Measurements from ENCODE around the gene OR2A5.
"Not testable (repeated sequence)": the region's sequence is repeated elsewhere in the genome, so short reads cannot be mapped to it uniquely, and the experiment has no call there.

Gene OR2A5

GRCh38 chr7:144048648-144049047, at the start of gene OR2A5:
Gene OR2A5, plus strand, starts transcription at chr7:144048948. Its CDS starts 1,454 bp downstream, at chr7:144050402.
- TF ChIP-seq, protein P1, sequence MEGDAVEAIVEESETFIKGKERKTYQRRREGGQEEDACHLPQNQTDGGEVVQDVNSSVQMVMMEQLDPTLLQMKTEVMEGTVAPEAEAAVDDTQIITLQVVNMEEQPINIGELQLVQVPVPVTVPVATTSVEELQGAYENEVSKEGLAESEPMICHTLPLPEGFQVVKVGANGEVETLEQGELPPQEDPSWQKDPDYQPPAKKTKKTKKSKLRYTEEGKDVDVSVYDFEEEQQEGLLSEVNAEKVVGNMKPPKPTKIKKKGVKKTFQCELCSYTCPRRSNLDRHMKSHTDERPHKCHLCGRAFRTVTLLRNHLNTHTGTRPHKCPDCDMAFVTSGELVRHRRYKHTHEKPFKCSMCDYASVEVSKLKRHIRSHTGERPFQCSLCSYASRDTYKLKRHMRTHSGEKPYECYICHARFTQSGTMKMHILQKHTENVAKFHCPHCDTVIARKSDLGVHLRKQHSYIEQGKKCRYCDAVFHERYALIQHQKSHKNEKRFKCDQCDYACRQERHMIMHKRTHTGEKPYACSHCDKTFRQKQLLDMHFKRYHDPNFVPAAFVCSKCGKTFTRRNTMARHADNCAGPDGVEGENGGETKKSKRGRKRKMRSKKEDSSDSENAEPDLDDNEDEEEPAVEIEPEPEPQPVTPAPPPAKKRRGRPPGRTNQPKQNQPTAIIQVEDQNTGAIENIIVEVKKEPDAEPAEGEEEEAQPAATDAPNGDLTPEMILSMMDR (IDR thresholded peaks at IDR 0.05; ENCODE audit: low read depth, low read length): no peak
- DNase-seq (ENCODE audit: extremely low read depth, low read depth): no peak

- TF ChIP-seq, protein P1 (IDR thresholded peaks at IDR 0.05; ENCODE audit: low read depth, low read length): no peak
- DNase-seq (ENCODE audit: extremely low read depth, low read depth): no peak
Observed at GRCh38 chr7:144000020-144000419, 48.7 kb upstream of the OR2A5 start, which contains the start of gene OR6B1. Gene OR6B1, plus strand, starts transcription at chr7:144000320. Its CDS starts 3,677 bp downstream, at chr7:144003997.

DNA sequence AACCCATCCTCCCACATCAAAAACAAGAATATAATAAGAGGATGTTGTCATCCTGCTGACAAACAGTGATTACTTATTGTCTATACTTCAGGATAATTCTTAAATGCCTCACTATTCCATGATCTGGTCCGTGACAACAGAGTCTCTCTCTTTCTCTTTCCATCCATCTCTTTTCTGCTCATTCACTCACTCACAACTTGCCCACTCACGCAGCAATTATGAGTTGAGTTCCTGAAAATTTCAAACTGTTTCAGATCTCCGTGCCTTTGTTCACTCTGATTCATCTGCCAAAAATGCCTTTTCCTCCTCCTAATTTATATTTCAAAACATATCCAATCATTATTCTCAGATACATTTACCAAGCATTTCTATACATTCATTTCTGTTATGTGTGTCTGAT, 47.2 kb upstream of the OR2A5 start:
- TF ChIP-seq, protein P1 (IDR thresholded peaks at IDR 0.05; ENCODE audit: low read depth, low read length): no peak
- no peak for DNase-seq (ENCODE audit: extremely low read depth, low read depth)

DNA sequence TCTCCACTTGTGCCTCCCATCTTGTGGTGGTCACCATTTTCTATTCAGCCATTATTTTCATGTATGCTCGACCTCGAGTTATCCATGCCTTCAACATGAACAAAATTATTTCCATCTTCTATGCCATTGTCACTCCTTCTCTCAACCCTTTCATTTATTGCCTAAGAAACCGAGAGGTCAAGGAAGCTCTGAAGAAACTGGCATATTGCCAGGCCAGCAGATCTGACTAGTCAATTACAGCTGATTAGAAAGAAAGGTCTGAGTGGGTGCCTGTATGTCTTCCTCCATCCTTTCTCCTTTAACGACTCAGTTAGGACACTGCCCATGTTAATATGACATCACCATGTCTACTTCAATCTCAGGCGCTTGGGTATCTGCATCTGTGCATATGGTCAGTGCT, 44.0 kb upstream of the OR2A5 start:
- TF ChIP-seq, protein P1 (IDR thresholded peaks at IDR 0.05; ENCODE audit: low read depth, low read length): no peak
- no peak for DNase-seq (ENCODE audit: extremely low read depth, low read depth)

- no peak for DNase-seq (ENCODE audit: extremely low read depth, low read depth)
Observed at GRCh38 chr7:144006029-144006691, 42.6 kb upstream of the OR2A5 start.

DNA sequence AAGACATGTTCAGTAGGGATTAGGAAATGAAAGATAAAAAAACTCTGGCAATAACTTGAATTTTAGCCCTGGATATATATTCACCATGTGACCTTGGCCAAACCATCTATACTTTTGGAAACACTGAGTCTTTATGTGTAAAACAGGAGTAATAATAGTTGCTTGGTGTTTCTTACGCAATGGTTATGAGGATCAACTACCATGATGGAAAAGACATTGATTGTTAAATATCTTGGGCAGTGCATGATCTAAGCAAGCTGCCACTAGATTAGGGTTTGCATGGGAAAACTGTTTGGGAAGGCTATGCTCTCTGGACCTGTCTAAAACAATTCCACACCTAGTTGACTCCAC, 42.1 kb upstream of the OR2A5 start:
- TF ChIP-seq, protein P1 (IDR thresholded peaks at IDR 0.05; ENCODE audit: low read depth, low read length): no peak
- DNase-seq (ENCODE audit: extremely low read depth, low read depth): no peak

More at GRCh38 chr7:144006029-144006691, 42.6 kb upstream of the OR2A5 start:
- TF ChIP-seq, protein P1 (IDR thresholded peaks at IDR 0.05; ENCODE audit: low read depth, low read length): no peak

- TF ChIP-seq, protein P1 (IDR thresholded peaks at IDR 0.05; ENCODE audit: low read depth, low read length): no peak
- no peak for DNase-seq (ENCODE audit: extremely low read depth, low read depth)
Observed at GRCh38 chr7:144009361-144009760, 39.4 kb upstream of the OR2A5 start.

- DNase-seq (ENCODE audit: extremely low read depth, low read depth): not testable (repeated sequence)
Observed at GRCh38 chr7:144010061-144010460, 38.7 kb upstream of the OR2A5 start.

- not testable (repeated sequence) for DNase-seq (ENCODE audit: extremely low read depth, low read depth)
Observed at GRCh38 chr7:144010821-144011220, 37.9 kb upstream of the OR2A5 start.

Data from AG09319 (cell line).